DND-41 (cell line): ENCODE measurements around the gene HECTD4.

Source experiments
- ATAC-seq: fragments of 200-7000 bp; cut with Tn5 transposase; 3 replicates; pipeline ENCODE4 v1.9.1; 2021; ENCODE audit warnings: low read depth; ENCODE audit not compliant: insufficient read depth
- DNase-seq: peaks from one replicate; pipeline ENCODE4 v3.0.0-alpha.2; 2020
- H2AFZ ChIP-seq: 2 replicates; pipeline ENCODE4 v1.6.0; 2012; ENCODE audit warnings: low read depth, low read length
- H3K27ac ChIP-seq: 2 replicates; pipeline ENCODE4 v1.5.1; 2012; ENCODE audit warnings: low read length, inconsistent platforms
- H3K27me3 ChIP-seq: fragments of 200-600 bp; sonication (generic); 2 replicates; pipeline ENCODE4 v1.6.0; 2012; ENCODE audit warnings: low read length, mild to moderate bottlenecking, inconsistent platforms; ENCODE audit not compliant: insufficient read depth, poor library complexity
- H3K36me3 ChIP-seq: 2 replicates; pipeline ENCODE4 v1.5.1; 2012; ENCODE audit warnings: low read length, inconsistent platforms; ENCODE audit not compliant: insufficient read depth
- H3K4me1 ChIP-seq: 2 replicates; pipeline ENCODE4 v1.5.1; 2012; ENCODE audit warnings: mild to moderate bottlenecking, low read length; ENCODE audit not compliant: insufficient read depth
- H3K4me2 ChIP-seq: 2 replicates; pipeline ENCODE4 v1.6.0; 2012; ENCODE audit warnings: mild to moderate bottlenecking, moderate library complexity, low read length, inconsistent platforms; ENCODE audit not compliant: insufficient read depth
- H3K4me3 ChIP-seq, 2 experiments: fragments of 200-600 bp in 1 of 2; shearing (Covaris generic) in 1 of 2; 2 replicates each; pipeline ENCODE4 v1.5.1; 2012 to 2016; ENCODE audit warnings: inconsistent platforms in 2 of 2, low read length in 2 of 2, mild to moderate bottlenecking in 2 of 2, low read depth in 1 of 2, moderate library complexity in 1 of 2
- H3K79me2 ChIP-seq: 2 replicates; pipeline ENCODE4 v1.6.0; 2012; ENCODE audit warnings: low read length, inconsistent platforms; ENCODE audit not compliant: insufficient read depth
- H3K9ac ChIP-seq: 2 replicates; pipeline ENCODE4 v1.6.0; 2012; ENCODE audit warnings: low read depth, mild to moderate bottlenecking, inconsistent platforms, low read length, moderate library complexity
- H3K9me3 ChIP-seq: 2 replicates; pipeline ENCODE4 v1.5.1; 2012; ENCODE audit warnings: low read length, moderate library complexity, mild to moderate bottlenecking, inconsistent platforms; ENCODE audit not compliant: insufficient read depth, severe bottlenecking
- H4K20me1 ChIP-seq: 2 replicates; pipeline ENCODE4 v1.6.0; 2012; ENCODE audit warnings: low read length; ENCODE audit not compliant: insufficient read depth
- CTCF ChIP-seq: IDR thresholded peaks from 2 replicates; pipeline ENCODE4 v1.5.1; 2012; ENCODE audit warnings: borderline replicate concordance, low read length, moderate library complexity, mild to moderate bottlenecking; ENCODE audit not compliant: poor library complexity, severe bottlenecking; ENCODE audit errors: extremely low read depth
- EZH2 ChIP-seq: IDR thresholded peaks from 3 replicates; pipeline ENCODE4 v1.6.1; 2012; ENCODE audit warnings: borderline replicate concordance, low read depth, mild to moderate bottlenecking, moderate library complexity, low read length, inconsistent platforms; ENCODE audit not compliant: severe bottlenecking

Gene HECTD4

GRCh38 chr12:112185093-112185923 lies 196.9 kb downstream of the HECTD4 start:
- H3K4me1 ChIP-seq: no peaks in the 10 kb centered on the region
- no peak overlapping the region for H3K9ac ChIP-seq
- H3K4me3 ChIP-seq: no peak overlapping the region
- no peaks in the 10 kb centered on the region for H3K9me3 ChIP-seq
- DNase-seq: no peak
- H2AFZ ChIP-seq: no peak overlapping the region
- no peaks in the 10 kb centered on the region for H4K20me1 ChIP-seq
- no peak overlapping the region for H3K4me2 ChIP-seq
- no peak overlapping the region for H3K27ac ChIP-seq
- H3K36me3 ChIP-seq: peaks cover 52% of the 10 kb centered on the region
- no peak for ATAC-seq
- H3K27me3 ChIP-seq: no peaks in the 10 kb centered on the region
- TF ChIP-seq CTCF (no peak), EZH2 (no peak)
- no peaks in the 10 kb centered on the region for H3K79me2 ChIP-seq

DNA sequence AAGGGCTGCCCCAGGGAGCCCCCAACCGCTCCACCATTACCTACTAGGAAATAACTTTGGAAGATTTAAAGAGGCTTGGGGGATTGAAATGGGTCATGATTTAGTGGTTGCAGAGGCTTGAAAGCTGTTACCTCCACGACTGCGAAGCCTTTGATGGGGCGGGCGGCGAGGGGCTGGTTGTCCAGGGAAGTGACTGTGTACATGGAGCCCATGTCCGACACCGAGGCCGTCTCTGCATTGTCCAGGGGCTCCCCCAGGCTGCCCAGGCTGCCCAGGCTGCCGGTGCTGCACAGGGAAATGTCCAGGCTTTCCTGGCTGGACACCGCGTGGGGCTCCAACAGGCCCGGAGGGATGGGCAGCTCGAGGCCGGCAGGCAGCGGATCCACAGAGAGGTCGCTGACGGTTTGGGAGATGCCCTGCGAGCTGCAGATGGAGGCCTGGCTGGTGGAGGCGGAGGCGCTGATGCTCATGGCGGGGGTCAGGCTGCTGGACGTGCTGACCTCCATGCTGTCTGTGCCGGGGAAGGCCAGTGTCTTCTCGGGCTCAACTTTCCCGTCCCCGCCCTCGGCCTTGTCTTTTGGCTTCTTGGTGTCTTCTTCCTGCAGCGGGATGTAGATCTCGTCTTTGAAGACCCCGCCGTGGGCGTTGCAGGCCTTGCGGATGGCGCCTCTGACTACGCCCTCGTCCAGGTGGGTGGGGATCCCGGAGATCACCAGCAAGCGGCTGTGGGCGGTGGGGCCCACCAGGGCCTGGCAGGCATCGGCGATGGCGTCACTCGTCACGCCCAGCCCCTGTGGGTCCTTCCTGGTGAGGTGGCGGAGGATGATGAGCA lies 198.0 kb downstream of the HECTD4 start:
- ATAC-seq: no peak
- no peak overlapping the region for H3K4me3 ChIP-seq
- no peak overlapping the region for H2AFZ ChIP-seq
- H3K4me2 ChIP-seq: no peak overlapping the region
- H3K27me3 ChIP-seq: no peaks in the 10 kb centered on the region
- no peaks in the 10 kb centered on the region for H4K20me1 ChIP-seq
- no peak for DNase-seq
- no peak overlapping the region for H3K27ac ChIP-seq
- peaks cover 60% of the 10 kb centered on the region for H3K36me3 ChIP-seq
- no peaks in the 10 kb centered on the region for H3K79me2 ChIP-seq
- H3K9ac ChIP-seq: no peak overlapping the region
- no peaks in the 10 kb centered on the region for H3K4me1 ChIP-seq
- TF ChIP-seq EZH2: no peak
- no peak for TF ChIP-seq CTCF
- H3K9me3 ChIP-seq: no peaks in the 10 kb centered on the region

GRCh38 chr12:112183141-112184021 lies 198.8 kb downstream of the HECTD4 start:
- Histone ChIP-seq H3K36me3 (peaks cover 62% of the 10 kb centered on the region), H3K4me2 (no peak overlapping the region), H4K20me1 (no peaks in the 10 kb centered on the region), H3K27ac (no peak overlapping the region), H3K4me3 (no peak overlapping the region), H3K27me3 (no peaks in the 10 kb centered on the region), H3K9me3 (no peaks in the 10 kb centered on the region), H3K9ac (no peak overlapping the region), H3K79me2 (no peaks in the 10 kb centered on the region), H3K4me1 (no peaks in the 10 kb centered on the region), H2AFZ (no peak overlapping the region)
- TF ChIP-seq EZH2 (no peak), CTCF (no peak)
- no peak for ATAC-seq
- no peak for DNase-seq
